Measurements from ENCODE around the gene AFF3.

GRCh38 chr2:99921903-99922302 is 220.5 kb downstream of the AFF3 start:
- TF ChIP-seq, protein P1, sequence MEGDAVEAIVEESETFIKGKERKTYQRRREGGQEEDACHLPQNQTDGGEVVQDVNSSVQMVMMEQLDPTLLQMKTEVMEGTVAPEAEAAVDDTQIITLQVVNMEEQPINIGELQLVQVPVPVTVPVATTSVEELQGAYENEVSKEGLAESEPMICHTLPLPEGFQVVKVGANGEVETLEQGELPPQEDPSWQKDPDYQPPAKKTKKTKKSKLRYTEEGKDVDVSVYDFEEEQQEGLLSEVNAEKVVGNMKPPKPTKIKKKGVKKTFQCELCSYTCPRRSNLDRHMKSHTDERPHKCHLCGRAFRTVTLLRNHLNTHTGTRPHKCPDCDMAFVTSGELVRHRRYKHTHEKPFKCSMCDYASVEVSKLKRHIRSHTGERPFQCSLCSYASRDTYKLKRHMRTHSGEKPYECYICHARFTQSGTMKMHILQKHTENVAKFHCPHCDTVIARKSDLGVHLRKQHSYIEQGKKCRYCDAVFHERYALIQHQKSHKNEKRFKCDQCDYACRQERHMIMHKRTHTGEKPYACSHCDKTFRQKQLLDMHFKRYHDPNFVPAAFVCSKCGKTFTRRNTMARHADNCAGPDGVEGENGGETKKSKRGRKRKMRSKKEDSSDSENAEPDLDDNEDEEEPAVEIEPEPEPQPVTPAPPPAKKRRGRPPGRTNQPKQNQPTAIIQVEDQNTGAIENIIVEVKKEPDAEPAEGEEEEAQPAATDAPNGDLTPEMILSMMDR (conservative IDR thresholded peaks at IDR 0.05; ENCODE audit: low read depth, low read length): no peak
- TF ChIP-seq USF2 (IDR thresholded peaks at IDR 0.05; ENCODE audit: low read depth, low read length) (no peak), POLR2A (IDR thresholded peaks at IDR 0.05; ENCODE audit: low read depth, low read length) (no peak), FOS (IDR thresholded peaks at IDR 0.05; ENCODE audit: low read depth, low read length) (no peak), RCOR1 (IDR thresholded peaks at IDR 0.05; ENCODE audit: insufficient replicate concordance, low read length) (no peak), MXI1 (IDR thresholded peaks at IDR 0.05; ENCODE audit: borderline replicate concordance, low read depth, low read length) (no peak), MAZ (IDR thresholded peaks at IDR 0.05; ENCODE audit: borderline replicate concordance, low read depth, low read length) (no peak)

Data from IMR-90 (cell line).